ENCODE measurements around the gene FAM222A.

The FAM222A gene

GRCh38 chr12:109713187-109714070, at the start of gene FAM222A:
Gene FAM222A (plus strand): TSS chr12:109713825. CDS start chr12:109744147, 30,322 bp downstream.
- DNase-seq: peak; percentile 72

- DNase-seq: no peak
Measured at GRCh38 chr12:109664402-109664801, 49.2 kb upstream of the FAM222A start.

- no peak for DNase-seq
Measured at GRCh38 chr12:109666068-109666467, 47.6 kb upstream of the FAM222A start.

GRCh38 chr12:109670731-109671130, 42.9 kb upstream of the FAM222A start:
- DNase-seq: no peak

- no peak for DNase-seq
Measured at GRCh38 chr12:109671502-109671901, 42.1 kb upstream of the FAM222A start.

- DNase-seq: no peak
Measured at GRCh38 chr12:109673379-109673778, 40.2 kb upstream of the FAM222A start.

GRCh38 chr12:109673884-109674283, 39.7 kb upstream of the FAM222A start:
- DNase-seq: no peak

GRCh38 chr12:109675411-109675810, 38.2 kb upstream of the FAM222A start:
- no peak for DNase-seq

GRCh38 chr12:109677279-109677691, 36.3 kb upstream of the FAM222A start:
- no peak for DNase-seq

- no peak for DNase-seq
Measured at GRCh38 chr12:109678719-109679118, 34.9 kb upstream of the FAM222A start.

GRCh38 chr12:109679501-109680263, 33.9 kb upstream of the FAM222A start:
- DNase-seq: peak; percentile 69

- peak; percentile 94 for DNase-seq
Measured at GRCh38 chr12:109680264-109681005, 33.2 kb upstream of the FAM222A start.

- DNase-seq: no peak
Measured at GRCh38 chr12:109681986-109682707, 31.5 kb upstream of the FAM222A start.

- DNase-seq: no peak
Measured at GRCh38 chr12:109682708-109683060, 30.9 kb upstream of the FAM222A start.

GRCh38 chr12:109683316-109683715, 30.3 kb upstream of the FAM222A start:
- DNase-seq: no peak

GRCh38 chr12:109685574-109686447, 27.8 kb upstream of the FAM222A start:
- no peak for DNase-seq

- no peak for DNase-seq
Measured at GRCh38 chr12:109686523-109686922, 27.1 kb upstream of the FAM222A start.

GRCh38 chr12:109687250-109687649, 26.4 kb upstream of the FAM222A start:
- no peak for DNase-seq

- DNase-seq: no peak
Measured at GRCh38 chr12:109689426-109689825, 24.2 kb upstream of the FAM222A start.

- DNase-seq: no peak
Measured at GRCh38 chr12:109693160-109693559, 20.5 kb upstream of the FAM222A start.
